ENCODE data around the gene SH3BP1.
"Not testable (repeated sequence)": the region's sequence is repeated elsewhere in the genome, so short reads cannot be mapped to it uniquely, and the experiment has no call there.

Gene SH3BP1

GRCh38 chr22:37654563-37655251 is 15.2 kb downstream of the SH3BP1 start:
- Histone ChIP-seq H3K36me3 (ENCODE audit: control insufficient read depth, insufficient read depth, low read length) (no peaks in the 10 kb centered on the region), H3K4me3 (ENCODE audit: low read depth, low read length) (no peak overlapping the region), H3K4me1 (peaks cover 6% of the 10 kb centered on the region), H2AFZ (no peak overlapping the region), H3K9me3 (ENCODE audit: control insufficient read depth, low read length) (no peaks in the 10 kb centered on the region), H3K9ac (no peak overlapping the region), H3K4me2 (ENCODE audit: low read length) (no peak overlapping the region), H3K27me3 (ENCODE audit: control insufficient read depth, insufficient read depth, low read length) (no peaks in the 10 kb centered on the region), H3K79me2 (no peaks in the 10 kb centered on the region), H3K27ac (no peak overlapping the region)
- TF ChIP-seq, protein P1, sequence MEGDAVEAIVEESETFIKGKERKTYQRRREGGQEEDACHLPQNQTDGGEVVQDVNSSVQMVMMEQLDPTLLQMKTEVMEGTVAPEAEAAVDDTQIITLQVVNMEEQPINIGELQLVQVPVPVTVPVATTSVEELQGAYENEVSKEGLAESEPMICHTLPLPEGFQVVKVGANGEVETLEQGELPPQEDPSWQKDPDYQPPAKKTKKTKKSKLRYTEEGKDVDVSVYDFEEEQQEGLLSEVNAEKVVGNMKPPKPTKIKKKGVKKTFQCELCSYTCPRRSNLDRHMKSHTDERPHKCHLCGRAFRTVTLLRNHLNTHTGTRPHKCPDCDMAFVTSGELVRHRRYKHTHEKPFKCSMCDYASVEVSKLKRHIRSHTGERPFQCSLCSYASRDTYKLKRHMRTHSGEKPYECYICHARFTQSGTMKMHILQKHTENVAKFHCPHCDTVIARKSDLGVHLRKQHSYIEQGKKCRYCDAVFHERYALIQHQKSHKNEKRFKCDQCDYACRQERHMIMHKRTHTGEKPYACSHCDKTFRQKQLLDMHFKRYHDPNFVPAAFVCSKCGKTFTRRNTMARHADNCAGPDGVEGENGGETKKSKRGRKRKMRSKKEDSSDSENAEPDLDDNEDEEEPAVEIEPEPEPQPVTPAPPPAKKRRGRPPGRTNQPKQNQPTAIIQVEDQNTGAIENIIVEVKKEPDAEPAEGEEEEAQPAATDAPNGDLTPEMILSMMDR (IDR thresholded peaks at IDR 0.05), result no peak

DNA sequence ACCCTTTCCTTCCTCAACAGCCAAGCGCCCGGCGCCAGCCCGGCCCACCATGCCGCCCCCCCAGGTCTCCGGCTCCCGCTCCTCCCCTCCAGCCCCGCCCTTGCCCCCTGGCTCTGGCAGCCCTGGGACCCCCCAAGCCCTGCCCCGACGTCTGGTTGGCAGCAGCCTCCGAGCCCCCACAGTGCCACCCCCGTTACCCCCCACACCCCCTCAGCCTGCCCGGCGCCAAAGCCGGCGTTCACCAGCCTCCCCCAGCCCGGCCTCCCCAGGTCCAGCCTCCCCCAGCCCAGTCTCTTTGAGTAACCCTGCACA is 15.7 kb downstream of the SH3BP1 start:
- Histone ChIP-seq H2AFZ (no peak overlapping the region), H3K9me3 (ENCODE audit: control insufficient read depth, low read length) (no peaks in the 10 kb centered on the region), H3K4me2 (ENCODE audit: low read length) (no peak overlapping the region), H3K36me3 (ENCODE audit: control insufficient read depth, insufficient read depth, low read length) (no peaks in the 10 kb centered on the region), H3K9ac (no peak overlapping the region), H3K79me2 (no peaks in the 10 kb centered on the region), H3K4me3 (ENCODE audit: low read depth, low read length) (no peak overlapping the region), H3K4me1 (peaks cover 9% of the 10 kb centered on the region), H3K27ac (no peak overlapping the region), H3K27me3 (ENCODE audit: control insufficient read depth, insufficient read depth, low read length) (no peaks in the 10 kb centered on the region)
- TF ChIP-seq, protein P1 (IDR thresholded peaks at IDR 0.05), result no peak

GRCh38 chr22:37656583-37656982 is 17.1 kb downstream of the SH3BP1 start:
- H3K9ac ChIP-seq; H3K36me3 ChIP-seq (ENCODE audit: control insufficient read depth, insufficient read depth, low read length); H3K4me2 ChIP-seq (ENCODE audit: low read length); H3K27ac ChIP-seq; H3K4me1 ChIP-seq; H2AFZ ChIP-seq; H3K27me3 ChIP-seq (ENCODE audit: control insufficient read depth, insufficient read depth, low read length); H3K4me3 ChIP-seq (ENCODE audit: low read depth, low read length); H3K79me2 ChIP-seq; H3K9me3 ChIP-seq (ENCODE audit: control insufficient read depth, low read length): not testable (repeated sequence)

- H3K4me2 ChIP-seq (ENCODE audit: low read length), result peak overlapping the region; percentile 78
- H3K4me3 ChIP-seq (ENCODE audit: low read depth, low read length), result peak overlapping the region; percentile 76
- peaks cover 9% of the 10 kb centered on the region for H3K4me1 ChIP-seq
- TF ChIP-seq, protein P1 (IDR thresholded peaks at IDR 0.05), result no peak
- peak overlapping the region; percentile 92 for H2AFZ ChIP-seq
- H3K27me3 ChIP-seq (ENCODE audit: control insufficient read depth, insufficient read depth, low read length), result no peaks in the 10 kb centered on the region
- peak overlapping the region; percentile 69 for H3K27ac ChIP-seq
- no peak overlapping the region for H3K9ac ChIP-seq
- no peaks in the 10 kb centered on the region for H3K9me3 ChIP-seq (ENCODE audit: control insufficient read depth, low read length)
- no peaks in the 10 kb centered on the region for H3K36me3 ChIP-seq (ENCODE audit: control insufficient read depth, insufficient read depth, low read length)
- H3K79me2 ChIP-seq, result no peaks in the 10 kb centered on the region
Observed at GRCh38 chr22:37657590-37658132, 18.2 kb downstream of the SH3BP1 start.

- peak within 1 kb of the TSS; percentile 92 for H2AFZ ChIP-seq
- no peak within 1 kb of the TSS for H3K9ac ChIP-seq
- H3K27ac ChIP-seq, result peak within 1 kb of the TSS; percentile 69
- H3K4me2 ChIP-seq (ENCODE audit: low read length), result peak within 1 kb of the TSS; percentile 93
- H3K4me1 ChIP-seq, result peaks cover 9% of the 10 kb centered on the region
- H3K4me3 ChIP-seq (ENCODE audit: low read depth, low read length), result peak within 1 kb of the TSS; percentile 76
- H3K9me3 ChIP-seq (ENCODE audit: control insufficient read depth, low read length), result no peaks in the 10 kb centered on the region
- H3K79me2 ChIP-seq, result no peaks in the 10 kb centered on the region
- no peaks in the 10 kb centered on the region for H3K27me3 ChIP-seq (ENCODE audit: control insufficient read depth, insufficient read depth, low read length)
- TF ChIP-seq, protein P1 (IDR thresholded peaks at IDR 0.05), result no peak
- no peaks in the 10 kb centered on the region for H3K36me3 ChIP-seq (ENCODE audit: control insufficient read depth, insufficient read depth, low read length)
Observed at GRCh38 chr22:37658133-37659065, 18.9 kb downstream of the SH3BP1 start, which contains the start of gene PDXP. Gene PDXP (plus strand): TSS chr22:37658723. CDS start chr22:37658783, 60 bp downstream.
